HEK293 (cell line): ENCODE measurements around the gene CAPS.

ENCODE experiments used
- CTCF ChIA-PET: fragments of 350-600 bp; formaldehyde crosslinking; extraction: SDS; loops from one replicate; lab custom pipeline; 2021; ENCODE audit warnings: antibody characterized with exemption; lab: Yijun Ruan, JAX
- POLR2A ChIA-PET: fragments of 300-600 bp; formaldehyde crosslinking; extraction: SDS; loops from one replicate; lab custom pipeline; 2020; ENCODE audit warnings: antibody characterized with exemption, inconsistent platforms; lab: Yijun Ruan, JAX
- H3K27ac ChIP-seq: fragments of 200-500 bp; sonication (Bioruptor generic); 2 replicates; pipeline ENCODE4 v1.5.1; 2014; ENCODE audit warnings: low read depth, low read length, control low read depth, inconsistent platforms; ENCODE audit errors: extremely low read depth
- H3K36me3 ChIP-seq, 2 experiments: fragments of 200-500 bp in 1 of 2; sonication (Bioruptor generic) in 1 of 2; 1 replicate in 1 of 2; 2 replicates in 1 of 2; pipeline ENCODE4 v1.5.1; 2014 to 2017; ENCODE audit warnings: inconsistent platforms in 2 of 2, low read length in 2 of 2; ENCODE audit not compliant: control insufficient read depth in 2 of 2, insufficient read depth in 1 of 2
- H3K4me1 ChIP-seq: fragments of 200-500 bp; sonication (Bioruptor generic); 2 replicates; pipeline ENCODE4 v1.5.1; 2014; ENCODE audit warnings: mild to moderate bottlenecking, low read length, inconsistent platforms; ENCODE audit not compliant: control insufficient read depth, insufficient read depth
- H3K4me3 ChIP-seq: 2 replicates; pipeline ENCODE4 v1.5.1; 2011; ENCODE audit warnings: low read depth, mild to moderate bottlenecking, control low read depth, low read length, moderate library complexity
- H3K9me3 ChIP-seq: fragments of 200-500 bp; sonication (Bioruptor generic); 2 replicates; pipeline ENCODE4 v1.5.1; 2014; ENCODE audit warnings: low read depth, low read length, inconsistent platforms; ENCODE audit not compliant: control insufficient read depth, insufficient read depth
- GLI2 ChIP-seq: fragments of 450-650 bp; formaldehyde crosslinking; IDR thresholded peaks from 2 replicates; pipeline ENCODE4; 2017; ENCODE audit warnings: missing biosample characterization, missing genetic modification characterization, low read depth, borderline replicate concordance
- GLIS1 ChIP-seq: fragments of 450-650 bp; formaldehyde crosslinking; IDR thresholded peaks from 2 replicates; pipeline ENCODE4 v1.5.1; 2016; ENCODE audit warnings: missing biosample characterization, missing genetic modification characterization
- PRDM1 ChIP-seq: fragments of 450-650 bp; formaldehyde crosslinking; IDR thresholded peaks from 2 replicates; pipeline ENCODE4; 2016; ENCODE audit warnings: missing biosample characterization, missing genetic modification characterization
- SP2 ChIP-seq: fragments of 450-650 bp; formaldehyde crosslinking; IDR thresholded peaks from 2 replicates; pipeline ENCODE4 v1.5.1; 2016; ENCODE audit warnings: missing biosample characterization, missing genetic modification characterization
- ZBTB21 ChIP-seq: fragments of 450-650 bp; formaldehyde crosslinking; IDR thresholded peaks from 2 replicates; pipeline ENCODE4 v1.5.1; 2017; ENCODE audit warnings: missing biosample characterization, missing genetic modification characterization
- ZIC2 ChIP-seq: fragments of 450-650 bp; formaldehyde crosslinking; IDR thresholded peaks from 2 replicates; pipeline ENCODE4 v1.5.1; 2016; ENCODE audit warnings: missing biosample characterization, missing genetic modification characterization
- ZNF114 ChIP-seq: fragments of 450-650 bp; formaldehyde crosslinking; IDR thresholded peaks from 2 replicates; pipeline ENCODE4 v1.5.0; 2017; ENCODE audit warnings: missing biosample characterization, missing genetic modification characterization
- ZNF140 ChIP-seq: fragments of 450-650 bp; formaldehyde crosslinking; IDR thresholded peaks from 2 replicates; pipeline ENCODE4 v1.5.1; 2016; ENCODE audit warnings: missing biosample characterization, missing genetic modification characterization
- ZNF2 ChIP-seq: fragments of 450-650 bp; formaldehyde crosslinking; IDR thresholded peaks from 2 replicates; pipeline ENCODE4 v1.5.1; 2016; ENCODE audit warnings: missing biosample characterization, missing genetic modification characterization
- ZNF24 ChIP-seq: fragments of 450-650 bp; formaldehyde crosslinking; IDR thresholded peaks from 2 replicates; pipeline ENCODE4 v1.5.1; 2016; ENCODE audit warnings: missing biosample characterization, missing genetic modification characterization
- ZNF341 ChIP-seq: fragments of 450-650 bp; formaldehyde crosslinking; IDR thresholded peaks from 2 replicates; pipeline ENCODE4; 2016; ENCODE audit warnings: low read depth, missing biosample characterization, missing genetic modification characterization
- ZNF394 ChIP-seq: fragments of 450-650 bp; formaldehyde crosslinking; IDR thresholded peaks from 2 replicates; pipeline ENCODE4 v1.5.1; 2016; ENCODE audit warnings: missing biosample characterization, missing genetic modification characterization, mild to moderate bottlenecking, moderate library complexity, borderline replicate concordance
- ZNF544 ChIP-seq: fragments of 450-650 bp; formaldehyde crosslinking; IDR thresholded peaks from 2 replicates; pipeline ENCODE4 v1.5.0; 2017; ENCODE audit warnings: missing biosample characterization, missing genetic modification characterization
- ZNF660 ChIP-seq: fragments of 450-650 bp; IDR thresholded peaks from 2 replicates; pipeline ENCODE4 v1.5.1; 2018; ENCODE audit warnings: missing biosample characterization, mild to moderate bottlenecking, missing genetic modification characterization
- ZNF768 ChIP-seq: fragments of 450-650 bp; formaldehyde crosslinking; IDR thresholded peaks from 2 replicates; pipeline ENCODE4 v1.5.1; 2018; ENCODE audit warnings: missing biosample characterization, mild to moderate bottlenecking, missing genetic modification characterization
- ZNF792 ChIP-seq: fragments of 450-650 bp; formaldehyde crosslinking; IDR thresholded peaks from 2 replicates; pipeline ENCODE4 v1.5.1; 2016; ENCODE audit warnings: missing biosample characterization, missing genetic modification characterization
- TF ChIP-seq, protein P1 (sequence below): fragments of 450-650 bp; formaldehyde crosslinking; IDR thresholded peaks from 2 replicates; pipeline ENCODE4 v1.5.1; 2016; ENCODE audit warnings: missing biosample characterization, missing genetic modification characterization
- TF ChIP-seq, protein P2 (sequence below): fragments of 450-650 bp; formaldehyde crosslinking; IDR thresholded peaks from 2 replicates; pipeline ENCODE4 v1.5.0; 2017; ENCODE audit warnings: missing biosample characterization, missing genetic modification characterization, borderline replicate concordance
- TF ChIP-seq, protein P3 (sequence below): fragments of 450-650 bp; formaldehyde crosslinking; IDR thresholded peaks from 2 replicates; pipeline ENCODE4 v1.5.1; 2016; ENCODE audit warnings: missing biosample characterization, missing genetic modification characterization
- TF ChIP-seq, protein P4 (sequence below): fragments of 450-650 bp; formaldehyde crosslinking; IDR thresholded peaks from 2 replicates; pipeline ENCODE4; 2016; ENCODE audit warnings: missing biosample characterization, missing genetic modification characterization

CAPS gene

GRCh38 chr19:5889288-5889971, 24.6 kb upstream of the CAPS start:
- Histone ChIP-seq H3K4me3 (no peak overlapping the region), H3K4me1 (no peaks in the 10 kb centered on the region; the same call in 1 of the 2 replicates), H3K27ac (no peak overlapping the region), H3K36me3 (peaks cover 0 to 2% of the 10 kb centered on the region in 2 experiments; a peak in 1 of 3 replicates), H3K9me3 (no peaks in the 10 kb centered on the region)
- CTCF ChIA-PET, result interaction anchor here (2.5 to 5.3 kb wide), 2 partner anchors 83 to 85 kb away, joined by 8 to 65 read pairs; partner anchors contain the start of gene NRTN
- TF ChIP-seq SP2 (tag by site-specific recombination) (peak; percentile 25; the same call in 1 of the 2 replicates), ZNF768 (no peak), ZNF114 (tag by site-specific recombination) (no peak), ZNF544 (tag by site-specific recombination) (no peak), ZNF792 (tag by site-specific recombination) (no peak), ZNF2 (no peak), ZNF394 (tag by site-specific recombination) (no peak), GLIS1 (tag by site-specific recombination) (peak; percentile 93), ZNF24 (tag by site-specific recombination) (peak; percentile 59; the same call in 1 of the 2 replicates), PRDM1 (tag by site-specific recombination) (no peak), ZIC2 (tag by site-specific recombination) (peak; percentile 71), ZBTB21 (tag by site-specific recombination) (no peak), GLI2 (no peak), ZNF341 (tag by site-specific recombination) (peak; percentile 89), ZNF140 (tag by site-specific recombination) (no peak), ZNF660 (tag by site-specific recombination) (no peak)
- TF ChIP-seq, protein P1, sequence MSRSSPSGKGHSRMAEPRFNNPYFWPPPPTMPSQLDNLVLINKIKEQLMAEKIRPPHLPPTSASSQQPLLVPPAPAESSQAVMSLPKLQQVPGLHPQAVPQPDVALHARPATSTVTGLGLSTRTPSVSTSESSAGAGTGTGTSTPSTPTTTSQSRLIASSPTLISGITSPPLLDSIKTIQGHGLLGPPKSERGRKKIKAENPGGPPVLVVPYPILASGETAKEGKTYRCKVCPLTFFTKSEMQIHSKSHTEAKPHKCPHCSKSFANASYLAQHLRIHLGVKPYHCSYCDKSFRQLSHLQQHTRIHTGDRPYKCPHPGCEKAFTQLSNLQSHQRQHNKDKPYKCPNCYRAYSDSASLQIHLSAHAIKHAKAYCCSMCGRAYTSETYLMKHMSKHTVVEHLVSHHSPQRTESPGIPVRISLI (tag by site-specific recombination), result peak; percentile 83
- TF ChIP-seq, protein P2, sequence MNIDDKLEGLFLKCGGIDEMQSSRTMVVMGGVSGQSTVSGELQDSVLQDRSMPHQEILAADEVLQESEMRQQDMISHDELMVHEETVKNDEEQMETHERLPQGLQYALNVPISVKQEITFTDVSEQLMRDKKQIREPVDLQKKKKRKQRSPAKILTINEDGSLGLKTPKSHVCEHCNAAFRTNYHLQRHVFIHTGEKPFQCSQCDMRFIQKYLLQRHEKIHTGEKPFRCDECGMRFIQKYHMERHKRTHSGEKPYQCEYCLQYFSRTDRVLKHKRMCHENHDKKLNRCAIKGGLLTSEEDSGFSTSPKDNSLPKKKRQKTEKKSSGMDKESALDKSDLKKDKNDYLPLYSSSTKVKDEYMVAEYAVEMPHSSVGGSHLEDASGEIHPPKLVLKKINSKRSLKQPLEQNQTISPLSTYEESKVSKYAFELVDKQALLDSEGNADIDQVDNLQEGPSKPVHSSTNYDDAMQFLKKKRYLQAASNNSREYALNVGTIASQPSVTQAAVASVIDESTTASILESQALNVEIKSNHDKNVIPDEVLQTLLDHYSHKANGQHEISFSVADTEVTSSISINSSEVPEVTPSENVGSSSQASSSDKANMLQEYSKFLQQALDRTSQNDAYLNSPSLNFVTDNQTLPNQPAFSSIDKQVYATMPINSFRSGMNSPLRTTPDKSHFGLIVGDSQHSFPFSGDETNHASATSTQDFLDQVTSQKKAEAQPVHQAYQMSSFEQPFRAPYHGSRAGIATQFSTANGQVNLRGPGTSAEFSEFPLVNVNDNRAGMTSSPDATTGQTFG (tag by site-specific recombination), result no peak
- TF ChIP-seq, protein P3, sequence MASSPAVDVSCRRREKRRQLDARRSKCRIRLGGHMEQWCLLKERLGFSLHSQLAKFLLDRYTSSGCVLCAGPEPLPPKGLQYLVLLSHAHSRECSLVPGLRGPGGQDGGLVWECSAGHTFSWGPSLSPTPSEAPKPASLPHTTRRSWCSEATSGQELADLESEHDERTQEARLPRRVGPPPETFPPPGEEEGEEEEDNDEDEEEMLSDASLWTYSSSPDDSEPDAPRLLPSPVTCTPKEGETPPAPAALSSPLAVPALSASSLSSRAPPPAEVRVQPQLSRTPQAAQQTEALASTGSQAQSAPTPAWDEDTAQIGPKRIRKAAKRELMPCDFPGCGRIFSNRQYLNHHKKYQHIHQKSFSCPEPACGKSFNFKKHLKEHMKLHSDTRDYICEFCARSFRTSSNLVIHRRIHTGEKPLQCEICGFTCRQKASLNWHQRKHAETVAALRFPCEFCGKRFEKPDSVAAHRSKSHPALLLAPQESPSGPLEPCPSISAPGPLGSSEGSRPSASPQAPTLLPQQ (tag by site-specific recombination), result no peak
- TF ChIP-seq, protein P4, sequence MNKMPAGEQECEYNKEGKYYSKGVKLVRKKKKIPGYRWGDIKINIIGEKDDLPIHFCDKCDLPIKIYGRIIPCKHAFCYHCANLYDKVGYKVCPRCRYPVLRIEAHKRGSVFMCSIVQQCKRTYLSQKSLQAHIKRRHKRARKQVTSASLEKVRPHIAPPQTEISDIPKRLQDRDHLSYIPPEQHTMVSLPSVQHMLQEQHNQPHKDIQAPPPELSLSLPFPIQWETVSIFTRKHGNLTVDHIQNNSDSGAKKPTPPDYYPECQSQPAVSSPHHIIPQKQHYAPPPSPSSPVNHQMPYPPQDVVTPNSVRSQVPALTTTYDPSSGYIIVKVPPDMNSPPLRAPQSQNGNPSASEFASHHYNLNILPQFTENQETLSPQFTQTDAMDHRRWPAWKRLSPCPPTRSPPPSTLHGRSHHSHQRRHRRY (tag by site-specific recombination), result no peak
- POLR2A ChIA-PET, result no interaction called here
